Activated B cell treated with CpG ODN at 0.5 μM for 24 hours (primary cell): ENCODE data around the gene CDK2AP2. TPM values are rescaled to one million over a fixed set of nuclear protein-coding genes. Genes with fewer than 3 reads are reported as not detected.
"Not testable (repeated sequence)": the region's sequence is repeated elsewhere in the genome, so short reads cannot be mapped to it uniquely, and the experiment has no call there.

Source experiments
- ATAC-seq: fragments of 200-7000 bp; cut with Tn5 transposase; one replicate; pipeline ENCODE4 v1.10.0; 2021; ENCODE audit warnings: low read depth, mild to moderate bottlenecking, moderate library complexity
- CTCF ChIA-PET: fragments of 350-600 bp; sonication (Branson Sonifier 250); formaldehyde crosslinking; loops from one replicate; lab custom pipeline; 2021; ENCODE audit warnings: antibody characterized with exemption; lab: Charles Lee
- POLR2A ChIA-PET: fragments of 350-600 bp; sonication (Branson Sonifier 250); formaldehyde crosslinking; loops from one replicate; lab custom pipeline; 2021; ENCODE audit warnings: antibody characterized with exemption; lab: Charles Lee
- DNase-seq: peaks from one replicate; pipeline ENCODE4 v3.0.0; 2022
- H3K27ac Mint-ChIP-seq: one replicate; pipeline ENCODE4 v1.8.0; 2020; ENCODE audit warnings: mixed read lengths
- H3K27me3 Mint-ChIP-seq: one replicate; pipeline ENCODE4 v1.8.0; 2021; ENCODE audit warnings: mixed read lengths
- H3K36me3 Mint-ChIP-seq: one replicate; pipeline ENCODE4 v1.8.0; 2021; ENCODE audit warnings: low read depth, mixed read lengths
- H3K4me1 Mint-ChIP-seq: one replicate; pipeline ENCODE4 v1.8.0; 2021; ENCODE audit warnings: mixed read lengths
- H3K4me3 Mint-ChIP-seq: one replicate; pipeline ENCODE4 v1.8.0; 2020; ENCODE audit warnings: mild to moderate bottlenecking, mixed read lengths
- H3K9me3 Mint-ChIP-seq: one replicate; pipeline ENCODE4 v1.8.0; 2020; ENCODE audit warnings: mixed read lengths
- CTCF ChIP-seq: fragments of 200-600 bp; IDR thresholded peaks from one replicate; pipeline ENCODE4 v1.8.0; 2022; ENCODE audit warnings: antibody characterized with exemption, mild to moderate bottlenecking
- intact Hi-C: fragments of 100-400 bp; cut with micrococcal nuclease; formaldehyde crosslinking; loops from one replicate; pipeline ENCODE4 v1.15.1; 2024
- total RNA-seq: library from RNA; stranded (reverse); gene quantifications from 2 replicates; pipeline ENCODE4 v1.2.3, GENCODE V29; 2022

CDK2AP2 gene
- 67.1 and 68.5 TPM in 2 replicates for total RNA-seq

- intact Hi-C loops: loop anchor here (1.0 to 5.0 kb wide), 7 partner anchors 44 to 891 kb away; partner anchors contain the start of genes NDUFV1, POLD4 and RBM14
- H3K27ac Mint-ChIP-seq: peak within 1 kb of the TSS; percentile 94
Measured at GRCh38 chr11:67507864-67508485, at the start of gene CDK2AP2. TSS of gene CDK2AP2 (minus strand) at chr11:67508162. CDS start at chr11:67508082, 80 bp downstream.

GRCh38 chr11:67556244-67556643, 48.3 kb upstream of the CDK2AP2 start:
- intact Hi-C loops: no loop called here
- CTCF ChIA-PET: no interaction called here
- ATAC-seq: no peak

More at GRCh38 chr11:67507864-67508485, at the start of gene CDK2AP2:
- H3K4me1 Mint-ChIP-seq: peaks cover 42% of the 10 kb centered on the region
- DNase-seq (peak; percentile 90), ATAC-seq (peak; percentile 77)
- POLR2A ChIA-PET: interaction anchor here (0.7 to 2.3 kb wide), 15 partner anchors 25 to 268 kb away, joined by 3 to 16 read pairs (median 4); partner anchors contain the start of genes AIP, CLCF1, GSTP1 and NUDT8
- H3K27me3 Mint-ChIP-seq: no peaks in the 10 kb centered on the region
- H3K36me3 Mint-ChIP-seq: peaks cover 20% of the 10 kb centered on the region
- H3K9me3 Mint-ChIP-seq: no peaks in the 10 kb centered on the region
- peak within 1 kb of the TSS; percentile 88 for H3K4me3 Mint-ChIP-seq
- CTCF ChIA-PET: interaction anchor here (0.7 to 1.5 kb wide), 2 partner anchors 107 to 118 kb away, joined by 3 to 8 read pairs; partner anchors contain the start of gene PPP1CA
- TF ChIP-seq CTCF: no peak

GRCh38 chr11:67551697-67552096, 43.7 kb upstream of the CDK2AP2 start:
- H3K27ac Mint-ChIP-seq, intact Hi-C loops, ATAC-seq, H3K36me3 Mint-ChIP-seq, DNase-seq, CTCF ChIA-PET, H3K27me3 Mint-ChIP-seq, POLR2A ChIA-PET, H3K4me3 Mint-ChIP-seq, H3K4me1 Mint-ChIP-seq: not testable (repeated sequence)
- peaks cover 20% of the 10 kb centered on the region for H3K9me3 Mint-ChIP-seq

More at GRCh38 chr11:67556244-67556643, 48.3 kb upstream of the CDK2AP2 start:
- Mint-ChIP-seq H3K9me3 (peaks cover 10% of the 10 kb centered on the region), H3K36me3 (no peaks in the 10 kb centered on the region), H3K4me3 (no peak overlapping the region), H3K27me3 (peaks cover 5% of the 10 kb centered on the region), H3K4me1 (peaks cover 11% of the 10 kb centered on the region), H3K27ac (no peak overlapping the region)
- POLR2A ChIA-PET: no interaction called here
- DNase-seq: no peak
- TF ChIP-seq CTCF: no peak

GRCh38 chr11:67551127-67551526, 43.2 kb upstream of the CDK2AP2 start:
- DNase-seq: no peak
- no peak overlapping the region for H3K4me3 Mint-ChIP-seq
- peaks cover 10% of the 10 kb centered on the region for H3K27me3 Mint-ChIP-seq
- no peak for TF ChIP-seq CTCF
- no peaks in the 10 kb centered on the region for H3K4me1 Mint-ChIP-seq
- no peak overlapping the region for H3K27ac Mint-ChIP-seq
- intact Hi-C loops: no loop called here
- no peaks in the 10 kb centered on the region for H3K36me3 Mint-ChIP-seq
- peaks cover 20% of the 10 kb centered on the region for H3K9me3 Mint-ChIP-seq
- ATAC-seq: no peak
- CTCF ChIA-PET: no interaction called here
- POLR2A ChIA-PET: interaction anchor here (0.6 kb wide), 1 partner anchor 7 kb away, joined by 3 read pairs; no protein-coding TSS in a partner anchor

- POLR2A ChIA-PET: no interaction called here
- H3K4me3 Mint-ChIP-seq: no peak overlapping the region
- peaks cover 10% of the 10 kb centered on the region for H3K27me3 Mint-ChIP-seq
- no peak for TF ChIP-seq CTCF
- no peak overlapping the region for H3K27ac Mint-ChIP-seq
- CTCF ChIA-PET: no interaction called here
- no peak for ATAC-seq
- peaks cover 20% of the 10 kb centered on the region for H3K9me3 Mint-ChIP-seq
- DNase-seq: no peak
- H3K36me3 Mint-ChIP-seq: no peaks in the 10 kb centered on the region
- H3K4me1 Mint-ChIP-seq: no peaks in the 10 kb centered on the region
- intact Hi-C loops: no loop called here
Measured at GRCh38 chr11:67548555-67549110, 40.7 kb upstream of the CDK2AP2 start.

- POLR2A ChIA-PET, H3K4me3 Mint-ChIP-seq, H3K27ac Mint-ChIP-seq, H3K36me3 Mint-ChIP-seq, DNase-seq, H3K4me1 Mint-ChIP-seq, intact Hi-C loops, ATAC-seq: not testable (repeated sequence)
- CTCF ChIA-PET: interaction anchor here (0.6 kb wide), 1 partner anchor 105 kb away, joined by 4 read pairs; no protein-coding TSS in a partner anchor
- Mint-ChIP-seq H3K9me3 (peaks cover 20% of the 10 kb centered on the region), H3K27me3 (peaks cover 10% of the 10 kb centered on the region)
Measured at GRCh38 chr11:67548112-67548511, 40.1 kb upstream of the CDK2AP2 start.
